HepG2 (cell line): ENCODE measurements around the gene RAB33B. TPM values are rescaled to one million over a fixed set of nuclear protein-coding genes. Genes with fewer than 3 reads are reported as not detected.

Experiments
- ATAC-seq: fragments of 200-7000 bp; cut with Tn5 transposase; 3 replicates; pipeline ENCODE4 v1.9.1; 2020; ENCODE audit warnings: mild to moderate bottlenecking, moderate library complexity
- BruUV-seq: library from RNA; stranded (reverse); fragments of 400-500 nt; replicated peaks from 2 replicates; lab custom pipeline; 2021; lab: Mats Ljungman, UMichigan
- CTCF ChIA-PET: fragments of 300-600 bp; formaldehyde crosslinking; extraction: SDS; loops from one replicate; lab custom pipeline; 2021; ENCODE audit warnings: low total read pairs, inconsistent platforms, low intra/inter-chr PET ratio; lab: Yijun Ruan, JAX
- POLR2A ChIA-PET: fragments of 350-600 bp; sonication (Branson Sonifier 250); formaldehyde crosslinking; loops from one replicate; lab custom pipeline; 2020; ENCODE audit warnings: antibody characterized with exemption, inconsistent platforms; lab: Yijun Ruan, JAX
- DNase-seq: peaks from one replicate; pipeline ENCODE4 v3.0.0-alpha.2; 2015; ENCODE audit warnings: low spot score
- FAIRE-seq: peaks from 3 replicates; lab custom pipeline; 2011; peaks lifted over from hg19 to GRCh38; lab: Jason Lieb, UNC
- H2AFZ ChIP-seq: one replicate; pipeline ENCODE4 v1.6.1; 2011; ENCODE audit warnings: low read length, inconsistent platforms
- H3K27ac ChIP-seq: fragments of 300-600 bp; 3 replicates; pipeline ENCODE4 v1.8.0; 2011; ENCODE audit warnings: mixed run types, mild to moderate bottlenecking, mixed read lengths, low read length, inconsistent platforms; ENCODE audit not compliant: insufficient read depth; ENCODE audit errors: extremely low read length
- H3K27me3 ChIP-seq, 2 experiments: fragments of 200-600 bp in 1 of 2; 2 replicates in 1 of 2; 3 replicates in 1 of 2; pipeline versions ENCODE4 v1.6.0 to v1.8.0; 2011; ENCODE audit warnings: low read length in 2 of 2, mild to moderate bottlenecking in 2 of 2, moderate library complexity in 2 of 2, inconsistent platforms in 1 of 2; ENCODE audit not compliant: insufficient read depth in 2 of 2, control insufficient read depth in 1 of 2
- H3K36me3 ChIP-seq, 2 experiments: fragments of 200-600 bp in 1 of 2; replicated peaks in 1 of 2; 2 replicates in 1 of 2; 3 replicates in 1 of 2; pipeline versions ENCODE4 v1.5.1 to v1.8.0; 2011; ENCODE audit warnings: low read length in 2 of 2, inconsistent platforms in 1 of 2; ENCODE audit not compliant: insufficient read depth in 2 of 2, control insufficient read depth in 1 of 2
- H3K4me1 ChIP-seq: 2 replicates; pipeline ENCODE4 v1.5.1; 2012; ENCODE audit warnings: low read length, inconsistent platforms; ENCODE audit not compliant: insufficient read depth
- H3K4me2 ChIP-seq: 2 replicates; pipeline ENCODE4 v1.6.0; 2011; ENCODE audit warnings: low read depth, low read length, inconsistent platforms
- H3K4me3 ChIP-seq, 3 experiments: fragments of 200-600 bp in 1 of 3; sonication (generic), shearing (Covaris generic) in 1 of 3; replicated peaks in 1 of 3; 2 replicates each; pipeline ENCODE4 v1.5.1; 2011 to 2016; ENCODE audit warnings: low read length in 3 of 3, inconsistent platforms in 2 of 3, low read depth in 2 of 3, mild to moderate bottlenecking in 2 of 3, control low read depth in 1 of 3, mixed read lengths in 1 of 3; ENCODE audit not compliant: insufficient read depth in 1 of 3
- H3K79me2 ChIP-seq: one replicate; pipeline ENCODE4 v1.6.1; 2011; ENCODE audit warnings: low read length, inconsistent platforms; ENCODE audit not compliant: insufficient read depth
- H3K9ac ChIP-seq: 2 replicates; pipeline ENCODE4 v1.6.0; 2011; ENCODE audit warnings: mild to moderate bottlenecking, low read depth, low read length, inconsistent platforms; ENCODE audit not compliant: insufficient read depth
- H3K9me3 ChIP-seq: 2 replicates; pipeline ENCODE4 v1.5.1; 2012; ENCODE audit warnings: mild to moderate bottlenecking, low read length
- H4K20me1 ChIP-seq: 2 replicates; pipeline ENCODE4 v1.6.0; 2011; ENCODE audit warnings: inconsistent platforms, mild to moderate bottlenecking, low read length, moderate library complexity; ENCODE audit not compliant: insufficient read depth
- CAMTA2 ChIP-seq: sonication (generic); formaldehyde crosslinking; IDR thresholded peaks from 2 replicates; pipeline ENCODE4 v1.4.0; 2020; ENCODE audit warnings: mild to moderate bottlenecking, missing genetic modification reagents, borderline replicate concordance
- MZF1 ChIP-seq: sonication (generic); formaldehyde crosslinking; IDR thresholded peaks from 2 replicates; pipeline ENCODE4 v1.8.1; 2023; ENCODE audit warnings: mild to moderate bottlenecking, missing genetic modification reagents, borderline replicate concordance
- NR1H2 ChIP-seq: sonication (generic); formaldehyde crosslinking; IDR thresholded peaks from 2 replicates; pipeline ENCODE4 v1.8.1; 2022; ENCODE audit warnings: low read depth, missing genetic modification reagents, borderline replicate concordance
- NR2F2 ChIP-seq: IDR thresholded peaks from 2 replicates; pipeline ENCODE4 v1.6.1; 2012; ENCODE audit warnings: low read depth, inconsistent platforms, borderline replicate concordance
- SIN3A ChIP-seq: IDR thresholded peaks from 2 replicates; pipeline ENCODE4 v1.6.1; 2011; ENCODE audit warnings: low read depth, mild to moderate bottlenecking, control low read depth, low read length, borderline replicate concordance
- ZBTB7A ChIP-seq: sonication (generic); formaldehyde crosslinking; IDR thresholded peaks from 2 replicates; pipeline ENCODE4 v1.8.0; 2022; ENCODE audit warnings: mild to moderate bottlenecking, missing genetic modification reagents
- ZC3H13 ChIP-seq: sonication (generic); formaldehyde crosslinking; IDR thresholded peaks from 2 replicates; pipeline ENCODE4 v1.8.1; 2023; ENCODE audit warnings: mild to moderate bottlenecking, missing genetic modification reagents, moderate library complexity
- ZNF878 ChIP-seq: sonication (generic); formaldehyde crosslinking; IDR thresholded peaks from 2 replicates; pipeline ENCODE4 v1.8.1; 2023; ENCODE audit warnings: mild to moderate bottlenecking, missing genetic modification reagents, moderate library complexity
- ZSCAN9 ChIP-seq: IDR thresholded peaks from 2 replicates; pipeline ENCODE4 v1.6.1; 2016; ENCODE audit warnings: borderline replicate concordance
- WGBS: methylation state at CpG from one replicate; pipeline ENCODE4 v1.1.6; 2017; ENCODE audit warnings: low lambda C conversion rate; 5-methylcytosine and 5-hydroxymethylcytosine counted together
- in situ Hi-C: cut with HindIII; loops from 2 replicates; pipeline ENCODE4 v1.10.0; 2017; ENCODE audit warnings: low pct_unique_long_range_greater_than_20kb; ENCODE audit not compliant: extremely low pct_ligation_motif_present
- intact Hi-C: fragments of 100-400 bp; cut with micrococcal nuclease; formaldehyde crosslinking; loops from one replicate; pipeline ENCODE4 v1.10.0; 2022; ENCODE audit not compliant: unreplicated experiment
- polyA plus RNA-seq, 8 experiments: library from polyadenylated mRNA; depleted of rRNA in 3 of 8; stranded (reverse) in 7 of 8; unstranded in 1 of 8; fragments of >200 nt; fragmentation: Illumina TruSeq in 4 of 8; extraction: Trizol in 4 of 8; gene quantifications; 2 replicates each; pipeline versions ENCODE4 v1.2.1 to v1.2.3, GENCODE V29; 2011 to 2016; ENCODE audit warnings: low read depth in 4 of 8, missing spikeins in 1 of 8, mixed read lengths in 1 of 8; ENCODE audit not compliant: insufficient read depth in 1 of 8
- total RNA-seq, 5 experiments: library from RNA; depleted of rRNA; stranded (reverse); fragments of >200 nt; fragmentation: Illumina TruSeq; extraction: Trizol; gene quantifications; 2 replicates each; pipeline ENCODE4 v1.2.3, GENCODE V29; 2016; ENCODE audit warnings: low read depth in 1 of 5
- TF ChIP-seq, protein P1 (sequence below): sonication (generic); formaldehyde crosslinking; IDR thresholded peaks from 2 replicates; pipeline ENCODE4 v1.4.0; 2020; ENCODE audit warnings: missing genetic modification reagents
- TF ChIP-seq, protein P2 (sequence below): sonication (generic); formaldehyde crosslinking; IDR thresholded peaks from 2 replicates; pipeline ENCODE4 v1.4.0; 2020; ENCODE audit warnings: missing genetic modification reagents, mild to moderate bottlenecking, borderline replicate concordance
- TF ChIP-seq, protein P3 (sequence below): sonication (generic); formaldehyde crosslinking; IDR thresholded peaks from 2 replicates; pipeline ENCODE4 v1.9.0; 2021; ENCODE audit warnings: missing genetic modification reagents, borderline replicate concordance

The RAB33B gene
- total and polyA plus RNA-seq, 2 of the 13 experiments (the other 11 are each of a cell fraction or from before 2014, with no cell fraction given), result 7.6 to 8.1 TPM

DNA sequence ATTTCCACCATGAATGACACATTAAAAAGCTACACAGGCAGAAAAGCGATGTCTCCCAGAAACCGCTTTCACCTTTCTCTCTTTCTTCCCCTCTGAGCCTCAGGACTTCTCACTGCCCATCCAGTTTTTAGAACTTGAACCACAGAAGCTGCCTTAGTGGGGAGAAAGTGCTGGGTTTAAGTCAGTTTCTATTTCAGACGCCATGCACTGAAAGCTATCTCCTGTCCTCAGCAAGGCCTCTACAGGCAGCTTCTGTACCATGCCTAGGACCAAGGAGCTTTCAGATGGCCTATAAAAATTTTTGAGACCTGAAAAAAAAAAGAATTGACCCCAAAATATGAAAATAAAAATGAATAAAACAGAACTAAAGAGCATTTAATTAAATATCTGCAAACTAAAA lies 34.5 kb downstream of the RAB33B start:
- FAIRE-seq (no peak), ATAC-seq (no peak), DNase-seq (no peak)
- Histone ChIP-seq H3K9ac (no peak overlapping the region), H3K4me1 (peaks cover 12% of the 10 kb centered on the region; the same call in 1 of the 2 replicates), H3K4me3 (no peak overlapping the region), H2AFZ (peak overlapping the region; percentile 91), H3K4me2 (peak overlapping the region; percentile 15; the same call in 1 of the 2 replicates), H4K20me1 (no peaks in the 10 kb centered on the region), H3K9me3 (no peaks in the 10 kb centered on the region), H3K27ac (no peak overlapping the region), H3K79me2 (no peaks in the 10 kb centered on the region), H3K27me3 (no peaks in the 10 kb centered on the region; a peak in 1 of 5 replicates), H3K36me3 (no peaks in the 10 kb centered on the region)
- TF ChIP-seq, protein P1, sequence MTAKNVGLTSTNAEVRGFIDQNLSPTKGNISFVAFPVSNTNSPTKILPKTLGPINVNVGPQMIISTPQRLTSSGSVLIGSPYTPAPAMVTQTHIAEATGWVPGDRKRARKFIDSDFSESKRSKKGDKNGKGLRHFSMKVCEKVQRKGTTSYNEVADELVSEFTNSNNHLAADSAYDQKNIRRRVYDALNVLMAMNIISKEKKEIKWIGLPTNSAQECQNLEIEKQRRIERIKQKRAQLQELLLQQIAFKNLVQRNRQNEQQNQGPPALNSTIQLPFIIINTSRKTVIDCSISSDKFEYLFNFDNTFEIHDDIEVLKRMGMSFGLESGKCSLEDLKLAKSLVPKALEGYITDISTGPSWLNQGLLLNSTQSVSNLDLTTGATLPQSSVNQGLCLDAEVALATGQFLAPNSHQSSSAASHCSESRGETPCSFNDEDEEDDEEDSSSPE (CRISPR knock-in tag), result no peak
- BruUV-seq, result no TSS peak
- intact Hi-C loops (no loop called here), in situ Hi-C loops (no loop called here)
- ChIA-PET CTCF (no interaction called here), POLR2A (no interaction called here)
- 52% methylated on average over 3 of the region's 3 CpGs for WGBS

DNA sequence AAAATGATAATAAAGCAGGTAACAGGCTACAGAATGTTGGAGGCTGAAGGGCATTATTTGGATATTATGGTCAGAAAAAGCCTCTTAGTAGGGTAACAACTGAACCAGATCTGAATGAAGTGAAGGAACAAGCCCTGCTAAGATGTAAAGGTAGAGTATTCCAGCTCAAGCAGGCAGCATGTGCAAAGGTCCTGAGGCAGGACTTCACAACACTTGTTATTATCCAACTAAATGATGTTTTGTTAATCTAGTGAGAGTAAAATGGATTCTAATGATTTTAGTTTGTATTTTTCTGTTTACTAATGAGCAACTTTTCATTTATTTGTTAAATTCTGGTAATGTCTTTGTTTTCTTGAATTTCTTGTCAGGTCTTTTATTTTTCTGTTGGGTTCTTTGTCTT lies 35.7 kb downstream of the RAB33B start:
- H3K9ac ChIP-seq, result no peak overlapping the region
- no peak overlapping the region for H3K4me3 ChIP-seq
- no peak overlapping the region for H2AFZ ChIP-seq
- no peaks in the 10 kb centered on the region for H3K9me3 ChIP-seq
- BruUV-seq, result no TSS peak
- no peaks in the 10 kb centered on the region for H3K36me3 ChIP-seq
- intact Hi-C loops, result no loop called here
- H3K4me1 ChIP-seq, result peaks cover 10% of the 10 kb centered on the region; the same call in 1 of the 2 replicates
- H4K20me1 ChIP-seq, result no peaks in the 10 kb centered on the region
- peaks cover 0 to 5% of the 10 kb centered on the region in 2 experiments; a peak in 2 of 5 replicates for H3K27me3 ChIP-seq
- H3K79me2 ChIP-seq, result no peaks in the 10 kb centered on the region
- POLR2A ChIA-PET, result no interaction called here
- FAIRE-seq (no peak), ATAC-seq (no peak), DNase-seq (no peak)
- H3K4me2 ChIP-seq, result no peak overlapping the region
- in situ Hi-C loops, result no loop called here
- CTCF ChIA-PET, result no interaction called here
- H3K27ac ChIP-seq, result no peak overlapping the region
- TF ChIP-seq NR2F2 (no peak), NR1H2 (CRISPR knock-in tag) (no peak), SIN3A (no peak), ZC3H13 (CRISPR knock-in tag) (no peak), CAMTA2 (no peak), ZNF878 (CRISPR knock-in tag) (no peak), ZSCAN9 (no peak), ZBTB7A (CRISPR knock-in tag) (no peak), MZF1 (no peak)
- TF ChIP-seq, protein P2, sequence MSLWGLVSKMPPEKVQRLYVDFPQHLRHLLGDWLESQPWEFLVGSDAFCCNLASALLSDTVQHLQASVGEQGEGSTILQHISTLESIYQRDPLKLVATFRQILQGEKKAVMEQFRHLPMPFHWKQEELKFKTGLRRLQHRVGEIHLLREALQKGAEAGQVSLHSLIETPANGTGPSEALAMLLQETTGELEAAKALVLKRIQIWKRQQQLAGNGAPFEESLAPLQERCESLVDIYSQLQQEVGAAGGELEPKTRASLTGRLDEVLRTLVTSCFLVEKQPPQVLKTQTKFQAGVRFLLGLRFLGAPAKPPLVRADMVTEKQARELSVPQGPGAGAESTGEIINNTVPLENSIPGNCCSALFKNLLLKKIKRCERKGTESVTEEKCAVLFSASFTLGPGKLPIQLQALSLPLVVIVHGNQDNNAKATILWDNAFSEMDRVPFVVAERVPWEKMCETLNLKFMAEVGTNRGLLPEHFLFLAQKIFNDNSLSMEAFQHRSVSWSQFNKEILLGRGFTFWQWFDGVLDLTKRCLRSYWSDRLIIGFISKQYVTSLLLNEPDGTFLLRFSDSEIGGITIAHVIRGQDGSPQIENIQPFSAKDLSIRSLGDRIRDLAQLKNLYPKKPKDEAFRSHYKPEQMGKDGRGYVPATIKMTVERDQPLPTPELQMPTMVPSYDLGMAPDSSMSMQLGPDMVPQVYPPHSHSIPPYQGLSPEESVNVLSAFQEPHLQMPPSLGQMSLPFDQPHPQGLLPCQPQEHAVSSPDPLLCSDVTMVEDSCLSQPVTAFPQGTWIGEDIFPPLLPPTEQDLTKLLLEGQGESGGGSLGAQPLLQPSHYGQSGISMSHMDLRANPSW, result no peak
- TF ChIP-seq, protein P3, sequence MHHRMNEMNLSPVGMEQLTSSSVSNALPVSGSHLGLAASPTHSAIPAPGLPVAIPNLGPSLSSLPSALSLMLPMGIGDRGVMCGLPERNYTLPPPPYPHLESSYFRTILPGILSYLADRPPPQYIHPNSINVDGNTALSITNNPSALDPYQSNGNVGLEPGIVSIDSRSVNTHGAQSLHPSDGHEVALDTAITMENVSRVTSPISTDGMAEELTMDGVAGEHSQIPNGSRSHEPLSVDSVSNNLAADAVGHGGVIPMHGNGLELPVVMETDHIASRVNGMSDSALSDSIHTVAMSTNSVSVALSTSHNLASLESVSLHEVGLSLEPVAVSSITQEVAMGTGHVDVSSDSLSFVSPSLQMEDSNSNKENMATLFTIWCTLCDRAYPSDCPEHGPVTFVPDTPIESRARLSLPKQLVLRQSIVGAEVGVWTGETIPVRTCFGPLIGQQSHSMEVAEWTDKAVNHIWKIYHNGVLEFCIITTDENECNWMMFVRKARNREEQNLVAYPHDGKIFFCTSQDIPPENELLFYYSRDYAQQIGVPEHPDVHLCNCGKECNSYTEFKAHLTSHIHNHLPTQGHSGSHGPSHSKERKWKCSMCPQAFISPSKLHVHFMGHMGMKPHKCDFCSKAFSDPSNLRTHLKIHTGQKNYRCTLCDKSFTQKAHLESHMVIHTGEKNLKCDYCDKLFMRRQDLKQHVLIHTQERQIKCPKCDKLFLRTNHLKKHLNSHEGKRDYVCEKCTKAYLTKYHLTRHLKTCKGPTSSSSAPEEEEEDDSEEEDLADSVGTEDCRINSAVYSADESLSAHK (CRISPR knock-in tag), result no peak
